ENCODE results near the gene EXOSC7.

Gene EXOSC7

DNA sequence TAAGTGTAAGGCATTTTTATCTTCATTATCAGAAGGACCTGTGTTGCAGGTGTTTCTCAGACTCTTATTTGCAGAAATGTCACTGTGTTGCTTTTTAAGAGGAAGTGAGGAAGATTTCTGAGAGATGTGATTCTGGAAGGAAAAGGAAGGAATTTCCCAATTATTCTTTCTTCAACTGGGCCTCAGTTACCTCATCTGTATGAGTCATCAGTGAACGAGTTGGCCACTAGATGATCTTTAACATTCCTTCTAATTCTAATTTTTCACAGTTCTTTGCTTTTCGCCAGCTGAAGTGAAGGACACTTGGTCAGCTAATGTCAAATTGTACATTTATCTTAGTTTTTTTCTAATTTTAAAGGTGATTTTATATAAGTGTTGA, 79.0 kb downstream of the EXOSC7 start:
- no peak for DNase-seq (ENCODE audit: low read depth in 2 of 2)

DNA sequence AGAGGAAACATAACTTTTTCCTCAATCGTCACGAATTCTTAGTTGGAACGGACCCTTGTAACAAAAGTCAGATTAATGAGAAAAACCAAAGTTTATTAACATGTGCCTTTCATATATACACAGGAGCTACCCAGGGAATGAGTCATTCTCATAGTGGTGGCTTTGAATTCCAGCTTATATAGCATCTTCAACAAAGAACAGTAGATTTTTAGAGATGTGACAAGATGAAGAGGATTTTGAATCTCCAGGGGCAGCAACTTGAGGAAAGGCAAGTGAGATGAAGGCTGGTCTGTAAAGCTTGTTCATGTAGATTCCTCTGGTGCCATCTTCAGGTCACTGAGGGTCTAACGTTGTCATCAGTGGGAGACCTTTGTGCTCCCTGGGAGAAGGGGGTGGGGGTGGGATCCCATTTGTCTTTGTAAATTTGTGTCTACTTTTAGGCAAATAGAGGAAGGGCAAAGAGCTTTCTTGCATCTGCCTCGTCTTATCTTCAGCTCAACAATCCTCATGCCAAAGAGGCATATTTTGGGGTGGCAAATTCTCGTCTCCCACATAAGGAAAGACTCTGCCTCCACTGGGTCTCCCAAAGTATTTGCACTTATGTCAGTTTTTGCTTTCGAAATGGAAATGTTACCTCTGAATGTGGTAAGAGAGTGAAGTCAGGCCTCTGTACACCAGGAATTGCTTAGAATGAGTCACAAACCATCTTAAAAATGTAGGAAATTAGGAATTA, 79.5 kb downstream of the EXOSC7 start:
- no peak for DNase-seq (ENCODE audit: low read depth in 2 of 2)

DNA sequence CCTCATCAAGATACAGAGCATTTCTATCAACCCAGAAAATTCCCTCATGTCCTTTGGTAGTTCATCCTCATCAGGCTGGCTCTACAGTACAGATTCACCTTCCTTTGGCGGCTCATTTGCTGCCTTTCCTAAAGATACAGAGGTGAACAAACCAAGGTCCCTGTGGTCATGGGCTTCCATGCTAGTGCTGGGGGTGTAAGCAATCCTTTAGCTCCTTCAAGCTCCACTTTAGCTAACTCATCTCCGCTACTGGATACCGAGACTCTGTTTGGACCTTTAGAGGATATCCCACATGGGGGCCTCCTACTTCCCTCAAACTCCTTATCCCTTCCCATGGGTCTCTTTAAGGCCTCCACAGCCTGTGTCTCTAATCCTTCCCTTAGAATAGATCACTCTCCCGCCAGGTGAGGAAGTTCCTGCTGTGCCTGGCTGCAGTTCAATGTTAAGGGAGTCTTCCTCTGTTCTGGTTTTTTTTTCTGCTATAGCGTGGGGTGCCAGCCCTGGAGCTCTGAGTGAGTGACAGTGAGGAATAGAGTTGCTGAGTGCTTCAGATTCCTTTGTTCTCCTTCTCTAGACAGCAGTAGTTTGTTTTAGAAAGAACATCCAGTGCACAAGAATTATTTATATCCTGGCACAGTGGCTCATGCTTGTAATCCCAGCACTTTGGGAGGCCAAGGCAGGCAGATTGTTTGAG, 80.7 kb downstream of the EXOSC7 start:
- no peak for DNase-seq (ENCODE audit: low read depth in 2 of 2)

DNA sequence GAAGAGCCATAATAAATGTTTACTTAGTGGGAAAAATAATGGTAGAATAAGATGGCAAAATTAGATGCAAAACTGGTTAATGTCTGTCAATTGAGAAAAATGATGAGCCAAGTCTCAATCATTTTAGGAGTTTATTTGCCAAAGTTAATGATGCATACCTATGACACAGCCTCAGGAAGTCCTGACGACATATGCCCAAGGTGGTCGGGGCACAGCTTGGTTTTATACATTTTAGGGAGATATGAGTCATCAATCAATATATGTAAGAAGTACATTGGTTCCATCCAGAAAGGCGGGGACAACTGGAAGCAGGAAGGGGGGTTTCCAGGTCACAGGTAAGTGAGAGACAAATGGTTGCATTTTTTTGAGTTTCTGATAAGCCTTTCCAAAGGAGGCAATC, 81.5 kb downstream of the EXOSC7 start:
- DNase-seq (ENCODE audit: low read depth in 2 of 2): no peak

DNA sequence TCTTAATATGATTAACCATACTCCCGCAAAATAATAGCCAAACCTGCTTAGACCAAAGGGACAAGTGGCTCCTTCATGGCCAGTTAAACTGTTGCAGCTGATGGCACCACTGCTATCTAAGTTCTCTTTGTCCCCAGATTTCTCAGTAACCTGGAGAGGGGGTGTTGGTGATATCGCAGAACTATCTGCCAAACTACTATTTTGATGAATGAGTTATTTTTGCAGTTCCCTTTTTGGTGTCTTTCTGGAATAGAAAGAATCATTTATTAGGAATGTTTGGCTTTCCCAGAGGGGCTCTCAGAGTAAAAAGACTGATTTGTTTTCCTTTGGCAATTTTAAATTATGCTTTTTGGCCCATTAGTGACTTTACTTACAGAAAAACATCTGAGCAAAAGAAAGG, 83.1 kb downstream of the EXOSC7 start:
- DNase-seq (ENCODE audit: low read depth in 2 of 2): no peak

DNA sequence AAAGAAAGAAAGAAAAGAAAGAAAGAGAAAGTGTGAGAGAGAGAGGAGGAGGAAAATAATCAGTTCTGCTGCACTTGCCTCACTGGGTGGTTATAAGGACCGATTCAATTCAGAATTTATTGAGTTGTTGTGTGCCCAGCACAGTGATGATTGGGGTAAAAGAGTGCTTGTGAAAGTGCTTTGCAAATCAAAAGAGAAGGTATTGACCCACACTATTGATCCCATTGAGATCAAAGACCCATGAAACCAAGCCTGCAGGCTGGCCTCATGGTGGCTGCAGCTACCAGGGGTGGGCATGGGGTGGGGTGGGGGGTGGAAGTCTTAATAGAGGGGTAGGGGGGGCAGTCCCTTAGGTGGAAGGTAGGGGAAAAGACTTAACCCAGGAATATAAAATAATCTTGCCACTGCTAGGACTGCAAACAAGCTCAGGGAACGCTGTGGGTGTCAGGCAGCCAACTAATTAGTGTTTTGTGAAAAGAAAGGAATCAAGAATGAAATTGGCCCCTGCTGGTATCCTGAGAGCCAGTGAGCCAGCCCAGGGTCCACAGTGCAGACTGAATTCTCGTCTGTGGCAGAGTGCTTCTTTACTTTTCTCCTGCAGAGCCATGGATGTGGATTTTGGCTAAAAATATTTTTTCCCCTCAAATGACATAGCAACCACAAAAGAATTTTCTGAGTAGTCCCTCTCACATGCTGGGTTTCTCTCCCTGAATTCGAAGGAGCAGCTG, 84.3 kb downstream of the EXOSC7 start:
- no peak for DNase-seq (ENCODE audit: low read depth in 2 of 2)

All from stimulated activated CD8-positive, alpha-beta memory T cell treated with anti-CD3 and anti-CD28 coated beads, Interleukin-2, amount 100 ng/mL, for 48 hours (primary cell).